NCI-H1105 treated with DMSO at 0.1 percent for 48 hours (cell line): ENCODE measurements around the gene DIAPH3.
A peak's percentile ranks its signal among the peaks of the same experiment; 100 is the strongest.
"Not testable (repeated sequence)": the region's sequence is repeated elsewhere in the genome, so short reads cannot be mapped to it uniquely, and the experiment has no call there.

ENCODE experiments used
- DNase-seq: peaks from one replicate; lab custom pipeline; 2025; lab: John Stamatoyannopoulos, UW

The DIAPH3 gene

DNA sequence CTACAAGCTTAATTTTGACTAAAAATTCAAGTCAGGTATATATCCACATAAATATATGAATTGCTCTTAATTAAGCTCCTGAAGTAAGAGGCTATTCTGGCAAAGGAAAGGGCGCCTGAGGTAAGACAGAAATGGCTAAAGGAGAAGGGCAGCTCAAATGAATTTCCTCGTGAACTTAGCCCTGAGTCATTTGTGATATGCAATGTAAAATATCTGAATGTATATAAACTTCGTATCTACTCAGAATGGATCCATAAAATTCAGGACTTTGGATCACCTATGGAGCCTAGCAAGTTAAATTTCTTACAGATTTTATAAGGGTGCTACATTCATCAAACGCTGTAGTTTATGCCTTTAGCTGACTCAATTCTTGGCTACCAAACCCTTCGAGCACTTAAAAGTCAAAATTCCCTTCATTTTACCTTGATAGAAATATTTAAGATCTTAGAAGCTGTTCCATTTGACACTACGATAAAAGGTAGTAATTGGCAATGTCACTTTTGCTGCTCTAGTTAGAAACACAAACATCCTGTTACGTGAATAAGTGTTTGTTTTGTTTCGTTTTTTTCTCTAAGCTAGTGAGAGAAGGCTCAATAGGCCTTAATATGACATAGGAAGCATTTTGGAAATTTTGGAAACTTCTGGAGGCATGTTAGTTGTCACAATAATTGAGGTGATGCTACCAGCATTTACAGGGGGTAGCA, 69.2 kb downstream of the DIAPH3 start:
- DNase-seq, result no peak

DNA sequence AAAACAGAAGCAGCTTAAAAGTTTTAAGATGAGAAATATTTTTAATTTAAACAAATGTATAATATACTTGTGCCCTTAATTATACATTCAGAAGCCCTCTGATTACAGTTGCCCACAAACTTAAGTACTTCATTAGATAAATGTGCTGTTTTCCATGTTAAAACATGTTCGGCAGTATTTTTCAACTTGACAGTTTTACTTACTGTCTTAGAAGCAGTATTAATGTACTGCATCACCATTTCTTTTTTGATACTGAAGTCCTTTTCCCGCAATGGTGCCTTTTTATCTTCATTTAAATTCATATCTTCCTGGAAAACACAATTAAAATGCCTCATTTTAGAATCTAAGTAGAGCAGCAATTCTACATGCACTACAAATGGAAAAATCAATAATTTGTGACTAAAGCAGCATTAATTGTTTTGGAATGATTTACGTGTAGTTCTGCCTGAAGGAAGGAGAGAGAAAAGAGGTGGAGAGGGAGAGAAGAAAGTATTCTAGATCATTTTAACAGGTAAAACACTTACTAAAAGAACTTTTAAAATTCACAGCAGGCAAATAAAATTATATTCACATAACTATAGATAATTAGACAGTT, 70.2 kb downstream of the DIAPH3 start:
- peak; percentile 85 for DNase-seq

DNA sequence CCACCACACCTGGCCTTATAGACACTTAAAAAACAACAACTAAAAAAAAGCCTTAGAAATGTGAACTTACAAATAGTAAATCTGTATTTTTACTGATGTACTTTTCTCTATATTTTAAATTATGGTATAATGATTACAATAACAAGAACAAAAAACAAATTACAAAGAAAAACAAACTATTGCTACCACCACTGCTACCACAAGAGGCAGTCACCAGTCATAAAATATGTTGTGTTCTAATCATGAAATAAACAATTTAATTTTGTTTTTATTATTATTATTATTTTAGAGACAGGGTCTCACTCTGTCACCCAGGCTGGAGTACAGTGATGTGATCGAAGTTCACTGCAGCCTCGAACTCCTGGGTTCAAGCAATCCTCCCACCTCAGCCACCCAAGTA, 72.2 kb downstream of the DIAPH3 start:
- DNase-seq, result no peak

DNA sequence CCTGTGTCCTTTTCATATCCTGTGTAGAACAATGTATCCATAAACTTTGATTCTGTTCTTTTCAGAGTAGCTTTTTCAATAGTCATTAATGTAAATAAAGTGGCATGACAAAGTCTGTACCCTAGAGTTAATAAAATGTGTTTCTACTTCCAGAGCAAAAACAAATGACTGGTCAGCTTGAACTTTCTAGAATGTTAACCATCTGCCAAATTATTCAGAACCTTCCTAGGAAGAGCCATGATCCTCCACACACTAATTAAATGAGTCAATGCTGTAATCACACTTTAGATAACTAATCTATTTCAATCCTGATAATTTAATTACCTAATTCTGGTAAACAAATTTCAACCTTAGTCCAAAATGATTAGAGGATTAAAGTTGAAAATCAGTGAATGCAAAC, 73.2 kb downstream of the DIAPH3 start:
- no peak for DNase-seq

DNA sequence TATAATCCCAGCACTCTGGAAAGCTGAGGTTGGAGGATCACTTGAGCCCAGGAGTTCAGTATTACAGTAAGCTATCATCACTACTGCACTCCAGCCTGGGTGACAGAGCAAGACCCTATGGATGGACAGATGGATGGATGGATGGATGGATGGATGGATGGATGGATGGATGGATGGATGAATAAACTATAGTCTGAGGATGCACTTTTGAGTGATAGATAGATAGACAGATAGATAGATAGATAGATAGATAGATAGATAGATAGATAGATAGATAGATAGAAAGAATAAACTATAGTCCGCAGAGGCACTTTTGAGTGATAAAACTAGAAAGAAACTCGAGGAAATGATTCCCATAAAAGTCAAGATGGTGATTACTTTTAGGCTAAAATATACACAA, 79.9 kb downstream of the DIAPH3 start:
- DNase-seq, result not testable (repeated sequence)

DNA sequence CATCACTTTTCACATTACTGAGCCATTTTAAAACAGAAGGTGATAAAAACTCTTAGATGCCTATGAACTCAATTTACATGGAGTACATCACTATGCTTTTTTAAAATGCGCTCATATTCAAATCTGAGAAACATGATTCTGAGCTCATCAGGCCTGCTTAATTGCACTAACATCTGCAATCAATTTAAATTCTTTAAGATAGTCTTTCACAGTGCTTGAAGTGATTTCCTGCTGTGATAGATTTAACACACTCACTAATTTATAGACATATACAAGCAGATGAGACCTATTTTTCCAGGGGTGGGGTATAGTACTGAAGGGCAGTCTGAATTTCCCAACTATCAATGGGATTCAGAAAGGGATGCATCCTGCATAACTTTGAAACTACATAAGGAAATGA, 82.9 kb downstream of the DIAPH3 start:
- DNase-seq, result no peak

DNA sequence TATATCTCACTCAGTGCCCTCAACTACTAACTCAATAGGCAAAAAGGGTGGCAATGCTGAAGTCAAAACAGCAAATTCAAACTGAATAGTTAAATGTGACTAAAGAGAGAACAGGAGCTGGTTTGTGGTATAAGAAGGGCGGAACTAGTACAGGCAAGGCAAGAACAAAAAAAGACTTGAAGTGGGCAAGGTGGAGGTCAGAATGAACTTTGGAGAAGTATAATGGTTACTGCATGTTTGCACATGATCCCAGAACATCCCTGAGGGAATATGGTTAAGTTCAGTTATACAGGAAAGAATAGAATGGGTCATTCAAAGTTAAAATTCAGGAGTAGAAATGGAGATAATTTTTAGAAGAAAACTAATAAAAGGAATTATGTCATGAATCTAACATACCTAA, 85.5 kb downstream of the DIAPH3 start:
- DNase-seq, result no peak

DNA sequence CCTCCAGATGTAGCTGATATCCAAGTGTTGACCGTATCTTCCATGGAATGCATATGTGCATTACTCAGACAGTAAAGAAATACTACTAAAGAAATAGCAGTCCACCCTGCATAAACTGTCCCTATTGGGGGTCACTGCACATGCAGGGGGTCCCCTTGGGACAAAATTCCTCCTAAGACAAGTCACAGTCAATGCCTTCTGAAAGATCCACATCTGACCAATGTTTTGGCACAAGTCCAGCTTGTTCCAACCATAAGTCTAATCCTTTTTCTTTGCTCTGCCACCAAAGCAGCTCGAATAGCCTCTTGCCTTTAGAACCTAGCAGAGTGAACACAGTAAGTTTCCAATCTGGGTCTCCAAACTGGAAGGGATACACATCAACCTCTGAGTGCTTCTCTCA, 87.9 kb downstream of the DIAPH3 start:
- DNase-seq, result no peak

DNA sequence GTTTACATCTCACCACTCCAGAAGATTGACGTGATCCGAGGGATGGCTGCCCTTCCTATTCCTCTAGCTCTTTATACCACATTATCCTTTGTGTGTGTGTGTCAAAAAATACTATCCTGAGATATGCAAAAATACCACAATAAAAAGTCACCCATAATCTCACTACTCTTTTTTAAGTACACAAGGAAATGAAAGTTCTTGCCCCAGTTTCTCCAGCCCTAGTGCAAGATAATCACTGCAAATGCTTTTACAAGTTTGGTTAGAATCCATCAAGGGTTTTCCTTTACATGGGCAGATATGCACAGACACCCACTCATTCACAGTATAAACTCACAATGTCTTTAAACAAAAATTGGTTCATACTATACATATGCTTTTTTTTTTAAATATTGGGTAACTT, 89.3 kb downstream of the DIAPH3 start:
- DNase-seq, result no peak

DNA sequence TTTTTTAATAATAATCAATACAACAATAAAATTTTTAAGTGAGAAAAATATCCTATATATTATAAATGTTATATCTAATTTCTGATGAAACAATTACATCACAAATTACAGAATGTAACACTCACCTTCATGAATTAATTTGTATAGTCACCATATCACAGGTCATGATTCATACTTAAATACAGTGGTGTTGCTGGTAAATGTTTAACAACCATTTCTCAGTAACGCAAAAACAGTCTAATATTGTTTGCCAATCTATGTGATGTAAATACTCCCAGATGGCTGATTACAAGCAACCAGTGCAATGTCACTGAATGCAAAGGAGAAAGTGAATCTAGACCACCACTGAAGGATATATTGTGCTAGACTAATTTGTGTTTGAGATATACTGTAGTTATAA, 97.5 kb downstream of the DIAPH3 start:
- no peak for DNase-seq

DNA sequence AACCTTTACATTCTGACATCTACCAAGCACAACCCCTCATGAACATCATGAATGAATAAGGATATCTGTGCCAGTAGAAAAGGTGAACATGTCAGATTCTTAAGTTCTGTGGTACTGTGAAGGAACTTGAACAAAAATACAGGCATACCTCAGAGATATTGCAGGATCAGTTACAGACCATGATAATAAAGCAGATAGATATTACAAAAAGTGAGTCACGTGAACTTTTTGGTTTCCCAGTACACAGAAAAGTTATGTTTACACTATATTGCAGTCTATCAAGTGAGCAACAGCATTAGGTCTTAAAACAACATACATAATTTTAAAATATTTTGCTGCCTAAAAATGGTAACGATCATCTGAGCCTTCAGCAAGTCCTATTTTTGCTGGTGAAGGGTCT, 101.2 kb downstream of the DIAPH3 start:
- DNase-seq, result no peak

DNA sequence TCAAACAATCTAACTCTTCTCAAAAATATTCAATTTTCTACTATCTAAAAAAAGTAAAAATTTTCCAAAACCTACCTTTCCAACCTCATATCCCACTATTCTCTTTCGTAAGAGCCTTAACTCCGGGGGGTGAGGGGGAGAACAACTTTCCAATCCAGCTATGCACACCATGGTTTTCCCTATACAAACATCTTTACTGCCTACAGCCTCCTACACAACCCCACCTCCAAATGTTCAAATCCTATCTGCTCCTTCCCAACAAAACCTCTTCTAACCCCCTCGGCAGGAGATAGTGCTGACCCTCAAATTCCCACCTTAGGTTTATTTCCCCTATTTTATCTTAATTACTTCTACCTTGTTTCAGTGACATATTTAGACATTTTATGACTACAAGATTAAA, 102.0 kb downstream of the DIAPH3 start:
- DNase-seq, result no peak

DNA sequence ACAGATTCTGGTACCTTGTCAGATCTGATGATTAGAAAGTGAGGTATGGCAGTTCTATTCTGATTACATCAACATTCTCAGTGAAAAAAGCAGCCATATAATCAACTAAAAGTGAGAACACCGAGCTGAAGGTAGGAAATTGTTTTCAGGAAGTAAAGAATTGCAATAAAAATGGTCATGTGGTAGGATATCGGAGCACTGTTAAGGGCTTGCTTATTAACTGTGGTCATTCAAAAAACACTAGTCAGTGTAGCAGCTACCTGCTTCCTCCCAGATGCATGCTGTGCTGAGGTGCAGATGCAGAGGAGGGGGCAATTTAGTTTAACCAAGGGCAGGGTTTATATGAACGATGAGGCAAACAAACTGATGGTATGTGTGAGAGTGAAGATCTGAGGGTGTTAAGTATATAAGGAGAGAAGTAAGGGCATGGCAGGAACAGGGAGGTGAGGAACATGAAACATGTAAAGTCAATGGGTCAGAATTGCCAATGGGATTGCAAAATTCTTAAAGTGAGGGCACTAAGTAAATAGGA, 111.9 kb downstream of the DIAPH3 start:
- DNase-seq, result no peak

DNA sequence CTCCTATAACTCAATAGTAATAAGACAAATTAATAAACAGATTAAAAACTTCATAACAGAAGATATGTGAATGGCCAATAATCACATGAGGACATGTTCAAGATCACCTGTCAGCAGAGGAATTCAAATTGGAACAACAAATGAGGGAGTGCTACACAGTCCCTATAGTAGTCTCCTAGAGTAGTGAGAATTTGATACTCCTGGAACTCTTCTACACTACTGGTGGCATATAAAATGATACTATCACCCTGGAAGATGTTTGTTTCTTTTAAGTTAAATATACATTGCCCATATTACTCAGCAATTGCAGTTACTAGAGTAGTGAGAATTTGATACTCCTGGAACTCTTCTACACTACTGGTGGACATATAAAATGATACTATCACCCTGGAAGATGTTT, 115.4 kb downstream of the DIAPH3 start:
- DNase-seq, result not testable (repeated sequence)

DNA sequence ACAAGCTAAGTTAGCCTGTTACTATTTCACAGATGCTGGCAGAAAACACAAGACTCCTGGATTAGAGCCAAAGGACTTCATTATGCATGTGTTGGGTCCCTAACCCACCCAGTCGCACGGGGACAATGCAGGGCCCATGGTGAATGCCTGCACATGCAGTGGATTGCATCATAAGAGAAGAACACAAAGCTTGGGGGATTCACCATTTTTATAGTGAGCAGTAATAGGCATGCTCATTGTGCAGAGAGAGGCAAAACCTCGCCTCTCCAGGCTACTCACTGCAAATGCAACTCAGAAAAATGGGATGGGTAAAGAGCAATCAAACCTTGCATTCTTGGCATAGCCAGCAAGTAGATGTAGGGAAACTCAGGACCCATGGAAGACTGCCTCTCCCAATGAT, 115.8 kb downstream of the DIAPH3 start:
- peak; percentile 14 for DNase-seq

DNA sequence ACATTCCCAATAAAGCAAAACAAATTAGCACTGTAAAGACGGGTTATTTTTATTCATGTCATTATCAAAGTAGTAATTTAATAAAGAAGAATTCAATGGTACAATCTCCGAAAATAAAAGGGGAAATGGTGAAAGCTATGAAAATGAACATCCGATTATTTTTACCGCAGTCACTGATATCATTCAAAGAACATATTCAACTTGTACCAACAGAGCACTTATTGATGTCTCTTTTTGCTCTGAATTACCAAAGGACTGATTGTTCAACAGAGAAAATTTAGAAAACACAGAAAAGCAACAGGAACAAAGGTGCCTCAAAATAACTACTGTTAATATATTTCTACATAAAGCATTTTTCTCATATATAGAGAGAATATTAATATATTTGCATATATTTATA, 119.4 kb downstream of the DIAPH3 start:
- DNase-seq, result no peak

DNA sequence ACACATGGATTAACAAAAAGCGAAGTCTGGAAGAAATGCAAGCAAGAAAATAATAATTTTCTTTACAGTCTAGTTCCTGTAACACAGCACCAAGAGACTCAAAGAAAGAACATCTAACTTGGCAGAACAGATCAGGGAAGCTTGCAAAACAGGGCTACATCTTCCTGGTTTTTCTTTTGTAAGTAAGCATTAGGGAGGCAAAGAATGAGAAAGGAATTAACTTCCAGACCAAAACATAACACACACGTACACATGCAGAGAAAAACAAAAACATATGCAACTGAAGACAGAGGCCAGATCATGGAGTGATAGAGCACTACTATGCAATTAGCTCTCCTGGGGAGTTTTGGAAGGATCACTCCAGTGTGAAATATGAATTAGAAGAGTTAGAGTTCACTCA, 120.5 kb downstream of the DIAPH3 start:
- no peak for DNase-seq

DNA sequence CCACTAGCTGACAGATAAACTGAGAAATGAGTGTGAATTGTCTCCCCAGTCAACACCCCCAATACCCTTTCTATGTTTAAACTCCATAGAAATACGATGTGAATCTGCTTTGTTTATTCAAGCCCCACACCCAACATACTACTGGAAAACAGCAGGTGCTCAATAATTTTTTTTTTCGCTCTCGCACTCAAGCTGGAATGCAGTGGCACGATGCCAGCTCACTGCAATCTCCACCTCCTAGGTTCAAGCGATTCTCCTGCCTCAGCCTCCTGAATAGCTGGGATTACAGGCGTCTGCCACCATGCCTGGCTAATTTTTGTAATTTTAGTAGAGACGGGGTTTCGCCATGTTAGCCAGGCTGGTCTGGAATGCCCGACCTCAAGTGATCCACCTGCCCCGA, 123.1 kb downstream of the DIAPH3 start:
- DNase-seq, result not testable (repeated sequence)

DNA sequence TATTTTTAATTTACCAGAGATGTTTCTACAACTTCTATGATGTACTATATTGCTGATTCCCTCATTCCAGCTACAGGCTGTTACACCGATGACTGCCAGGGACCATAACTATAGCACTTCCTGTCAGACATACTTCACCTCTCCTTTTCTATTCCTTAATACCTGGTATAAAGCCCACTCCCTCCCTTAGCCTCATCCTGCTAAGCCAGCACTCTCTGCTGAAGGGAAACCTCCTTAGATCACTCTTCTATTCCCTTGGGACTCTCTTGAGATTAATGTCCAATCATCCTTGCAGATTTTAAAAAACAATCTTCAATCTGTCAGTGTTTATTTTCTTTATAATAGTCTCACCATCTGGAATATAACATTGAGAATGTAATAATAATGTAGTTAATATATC, 127.9 kb downstream of the DIAPH3 start:
- no peak for DNase-seq

DNA sequence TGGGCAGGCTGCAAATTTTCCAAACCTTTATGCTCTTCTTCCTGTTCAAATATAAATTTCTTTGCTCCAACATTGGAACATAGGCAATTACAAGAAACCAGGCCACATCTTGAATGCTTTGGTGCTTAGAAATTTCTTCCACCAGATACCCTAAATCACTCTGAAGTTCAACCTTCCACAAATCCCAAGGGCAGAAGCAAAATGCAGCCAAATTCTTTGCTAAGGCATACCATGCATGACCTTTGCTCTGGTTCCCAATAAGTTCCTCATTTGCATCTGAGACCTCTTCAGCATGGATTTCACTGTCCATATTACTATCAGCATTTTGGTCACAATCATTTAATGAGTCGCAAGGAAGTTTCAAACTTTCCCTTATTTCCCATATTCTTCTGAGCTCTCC, 130.9 kb downstream of the DIAPH3 start:
- no peak for DNase-seq

DNA sequence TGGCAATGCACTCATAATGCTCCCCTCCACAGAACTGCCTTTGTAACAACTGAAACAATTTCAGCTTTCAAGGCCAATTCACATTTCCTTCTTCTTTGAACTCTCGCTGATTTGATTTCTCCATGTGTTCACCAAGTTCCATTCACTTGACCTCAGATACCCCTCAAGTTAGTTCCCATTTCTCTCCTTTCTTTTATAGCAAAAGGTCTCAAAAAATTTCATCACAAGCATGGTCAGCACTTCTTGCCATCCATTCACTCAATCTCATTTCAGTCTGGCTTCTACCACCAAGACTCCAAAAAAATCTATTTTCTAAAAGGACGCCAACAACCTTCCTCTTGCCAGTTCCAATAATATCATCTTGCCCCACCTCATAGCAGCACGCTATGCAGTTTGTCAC, 135.7 kb downstream of the DIAPH3 start:
- DNase-seq, result no peak

DNA sequence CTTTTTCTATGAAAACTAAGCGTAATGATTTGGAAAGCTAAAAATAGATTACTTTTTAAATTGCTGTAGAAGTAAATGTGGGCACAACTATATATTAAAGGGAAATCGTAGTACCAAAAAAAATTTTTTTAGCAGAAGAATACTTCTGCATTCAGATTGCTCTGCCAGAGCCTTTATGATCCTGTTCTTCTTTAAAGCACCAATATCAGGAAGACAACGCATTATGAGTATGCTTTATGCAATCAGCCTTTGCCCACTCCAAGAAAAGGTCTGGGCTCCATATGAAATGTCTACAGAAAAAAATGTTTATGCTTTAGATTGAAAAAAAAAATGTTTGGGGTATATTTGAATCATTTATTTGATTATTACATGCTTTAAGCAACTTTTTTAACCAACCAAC, 137.4 kb downstream of the DIAPH3 start:
- no peak for DNase-seq

DNA sequence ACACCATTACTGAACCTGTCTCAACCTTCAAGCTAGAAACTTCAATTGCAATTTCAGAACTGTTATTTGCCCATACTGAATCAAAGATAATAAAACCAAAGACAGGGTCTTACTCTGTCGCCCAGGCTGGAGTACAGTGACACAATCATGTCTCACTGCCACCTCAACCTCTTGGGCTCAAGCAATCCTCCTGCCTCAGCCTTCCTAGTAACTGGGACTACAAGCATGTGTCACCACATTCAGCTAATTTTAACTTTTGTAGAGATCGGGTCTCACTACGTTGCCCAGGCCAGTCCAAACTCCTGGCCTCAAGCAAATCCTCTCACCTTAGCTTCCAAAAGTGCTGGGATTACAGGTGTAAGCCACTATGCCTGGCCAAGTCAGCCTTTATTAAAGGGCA, 143.4 kb downstream of the DIAPH3 start:
- DNase-seq, result no peak
